Measurements from ENCODE around the gene CEP164. TPM values are rescaled to one million over a fixed set of nuclear protein-coding genes. Genes with fewer than 3 reads are reported as not detected.

The CEP164 gene
- total RNA-seq, 1 experiment from 2014 or later: 33.9 TPM

GRCh38 chr11:117302228-117302627, 25.4 kb upstream of the CEP164 start:
- H3K36me3 ChIP-seq (ENCODE audit: low read depth): no peaks in the 10 kb centered on the region
- no peak overlapping the region for H2AFZ ChIP-seq
- H3K9me3 ChIP-seq (ENCODE audit: insufficient read depth, low read depth): no peaks in the 10 kb centered on the region
- H3K4me2 ChIP-seq: no peak overlapping the region
- H3K4me1 ChIP-seq (replicated peaks; ENCODE audit: insufficient read depth): no peaks in the 10 kb centered on the region
- POLR2A ChIA-PET (ENCODE audit: unreplicated experiment): no interaction called here
- no peaks in the 10 kb centered on the region for H3K27me3 ChIP-seq (ENCODE audit: insufficient read depth, low read depth)
- no TSS peak for BruUV-seq (replicated peaks)
- CTCF ChIA-PET: no interaction called here
- H3F3A ChIP-seq (ENCODE audit: insufficient read depth, low read depth): no peaks in the 10 kb centered on the region
- H3K4me3 ChIP-seq: no peak overlapping the region
- DNase-seq: no peak
- intact Hi-C loops (cut with micrococcal nuclease; ENCODE audit: unreplicated experiment): no loop called here
- no peaks in the 10 kb centered on the region for H3K79me2 ChIP-seq (ENCODE audit: low read depth)
- H4K20me1 ChIP-seq (ENCODE audit: insufficient read depth): no peaks in the 10 kb centered on the region
- TF ChIP-seq CTCF (conservative IDR thresholded peaks at IDR 0.05) (no peak), EZH2 (IDR thresholded peaks at IDR 0.05; ENCODE audit: low read depth) (no peak)
- no peaks in the 10 kb centered on the region for H3K9me2 ChIP-seq (ENCODE audit: insufficient read depth)
- no peak overlapping the region for H3K27ac ChIP-seq

- no peaks in the 10 kb centered on the region for H3K79me2 ChIP-seq (ENCODE audit: low read depth)
- H4K20me1 ChIP-seq (ENCODE audit: insufficient read depth): no peaks in the 10 kb centered on the region
- H3K27ac ChIP-seq: no peak overlapping the region
- POLR2A ChIA-PET (ENCODE audit: unreplicated experiment): no interaction called here
- no peak for DNase-seq
- H2AFZ ChIP-seq: no peak overlapping the region
- TF ChIP-seq CTCF (conservative IDR thresholded peaks at IDR 0.05): no peak
- no peaks in the 10 kb centered on the region for H3K4me1 ChIP-seq (replicated peaks; ENCODE audit: insufficient read depth)
- CTCF ChIA-PET: no interaction called here
- no peaks in the 10 kb centered on the region for H3K9me3 ChIP-seq (ENCODE audit: insufficient read depth, low read depth)
- no TSS peak for BruUV-seq (replicated peaks)
- H3K4me2 ChIP-seq: no peak overlapping the region
- no peaks in the 10 kb centered on the region for H3K36me3 ChIP-seq (ENCODE audit: low read depth)
- no peaks in the 10 kb centered on the region for H3K9me2 ChIP-seq (ENCODE audit: insufficient read depth)
- intact Hi-C loops (cut with micrococcal nuclease; ENCODE audit: unreplicated experiment): no loop called here
- H3F3A ChIP-seq (ENCODE audit: insufficient read depth, low read depth): no peaks in the 10 kb centered on the region
- no peaks in the 10 kb centered on the region for H3K27me3 ChIP-seq (ENCODE audit: insufficient read depth, low read depth)
- no peak overlapping the region for H3K4me3 ChIP-seq
These were observed 24.6 kb upstream of the CEP164 start for GRCh38 chr11:117303101-117303500.

- Histone ChIP-seq H3K9me2 (ENCODE audit: insufficient read depth) (no peaks in the 10 kb centered on the region), H3K27ac (no peak overlapping the region), H3K4me2 (no peak overlapping the region), H3K4me3 (no peak overlapping the region), H3F3A (ENCODE audit: insufficient read depth, low read depth) (no peaks in the 10 kb centered on the region), H4K20me1 (ENCODE audit: insufficient read depth) (no peaks in the 10 kb centered on the region), H3K27me3 (ENCODE audit: insufficient read depth, low read depth) (no peaks in the 10 kb centered on the region), H3K4me1 (replicated peaks; ENCODE audit: insufficient read depth) (no peaks in the 10 kb centered on the region), H2AFZ (no peak overlapping the region), H3K36me3 (ENCODE audit: low read depth) (no peaks in the 10 kb centered on the region), H3K79me2 (ENCODE audit: low read depth) (no peaks in the 10 kb centered on the region), H3K9me3 (ENCODE audit: insufficient read depth, low read depth) (no peaks in the 10 kb centered on the region)
- CTCF ChIA-PET: no interaction called here
- POLR2A ChIA-PET (ENCODE audit: unreplicated experiment): no interaction called here
- no peak for DNase-seq
- BruUV-seq (replicated peaks): no TSS peak
- intact Hi-C loops (cut with micrococcal nuclease; ENCODE audit: unreplicated experiment): no loop called here
- TF ChIP-seq EZH2 (IDR thresholded peaks at IDR 0.05; ENCODE audit: low read depth) (no peak), CTCF (conservative IDR thresholded peaks at IDR 0.05) (no peak)
These were observed 23.9 kb upstream of the CEP164 start for GRCh38 chr11:117303646-117304315.
